H9 (cell line): ENCODE measurements around the gene CST6. TPM values are rescaled to one million over a fixed set of nuclear protein-coding genes. Genes with fewer than 3 reads are reported as not detected.

Source experiments
- DNase-seq: peaks from one replicate; pipeline ENCODE4 v3.0.0-alpha.2; 2017
- H2AFZ ChIP-seq: one replicate; pipeline ENCODE4 v1.6.1; 2013; ENCODE audit warnings: mild to moderate bottlenecking, low read length, control low read depth, moderate library complexity
- H2AK5ac ChIP-seq: 2 replicates; pipeline ENCODE4 v1.6.1; 2013; ENCODE audit warnings: low read length, control low read depth, mixed read lengths; ENCODE audit not compliant: insufficient read length
- H2BK120ac ChIP-seq: one replicate; pipeline ENCODE4 v1.6.1; 2013; ENCODE audit warnings: low read depth, mild to moderate bottlenecking, low read length, control low read depth, inconsistent platforms; ENCODE audit not compliant: poor library complexity, severe bottlenecking
- H2BK12ac ChIP-seq: 2 replicates; pipeline ENCODE4 v1.6.1; 2013; ENCODE audit warnings: low read length, control low read depth, mixed read lengths, low read depth; ENCODE audit not compliant: insufficient read length
- H2BK15ac ChIP-seq: 2 replicates; pipeline ENCODE4 v1.6.1; 2013; ENCODE audit warnings: low read depth, low read length, control low read depth
- H2BK20ac ChIP-seq: one replicate; pipeline ENCODE4 v1.6.1; 2013; ENCODE audit warnings: low read depth, mild to moderate bottlenecking, low read length, control low read depth, inconsistent platforms; ENCODE audit not compliant: poor library complexity, severe bottlenecking
- H2BK5ac ChIP-seq: 2 replicates; pipeline ENCODE4 v1.6.1; 2013; ENCODE audit warnings: low read length, control low read depth, mixed read lengths; ENCODE audit not compliant: insufficient read length
- H3K14ac ChIP-seq: 2 replicates; pipeline ENCODE4 v1.6.1; 2013; ENCODE audit warnings: low read length, control low read depth; ENCODE audit not compliant: insufficient read depth
- H3K18ac ChIP-seq: 2 replicates; pipeline ENCODE4 v1.6.1; 2013; ENCODE audit warnings: low read depth, mild to moderate bottlenecking, mixed read lengths, low read length, control low read depth; ENCODE audit not compliant: insufficient read length
- H3K23ac ChIP-seq: 2 replicates; pipeline ENCODE4 v1.6.1; 2013; ENCODE audit warnings: low read length, control low read depth, mixed read lengths, low read depth; ENCODE audit not compliant: insufficient read length
- H3K23me2 ChIP-seq: 2 replicates; pipeline ENCODE4 v1.6.1; 2013; ENCODE audit warnings: low read depth, mild to moderate bottlenecking, mixed read lengths, low read length, control low read depth; ENCODE audit not compliant: insufficient read length, poor library complexity, severe bottlenecking
- H3K27ac ChIP-seq: 2 replicates; pipeline ENCODE4 v1.5.1; 2013; ENCODE audit warnings: low read length, control low read depth, mixed read lengths, low read depth; ENCODE audit not compliant: insufficient read length
- H3K27me3 ChIP-seq: 2 replicates; pipeline ENCODE4 v1.6.1; 2013; ENCODE audit warnings: low read length, control low read depth, inconsistent platforms; ENCODE audit not compliant: insufficient read depth
- H3K4ac ChIP-seq: 2 replicates; pipeline ENCODE4 v1.6.1; 2013; ENCODE audit warnings: low read depth, mild to moderate bottlenecking, control low read depth, inconsistent platforms, low read length, moderate library complexity
- H3K4me1 ChIP-seq: 2 replicates; pipeline ENCODE4 v1.6.1; 2013; ENCODE audit warnings: low read length, control low read depth, inconsistent platforms; ENCODE audit not compliant: insufficient read depth
- H3K4me2 ChIP-seq: 2 replicates; pipeline ENCODE4 v1.6.1; 2013; ENCODE audit warnings: low read length, control low read depth, mixed read lengths; ENCODE audit not compliant: insufficient read length, insufficient read depth
- H3K56ac ChIP-seq: 2 replicates; pipeline ENCODE4 v1.6.1; 2013; ENCODE audit warnings: low read depth, mild to moderate bottlenecking, mixed read lengths, low read length, control low read depth; ENCODE audit not compliant: insufficient read length
- H3K79me1 ChIP-seq: 2 replicates; pipeline ENCODE4 v1.6.1; 2013; ENCODE audit warnings: low read depth, mild to moderate bottlenecking, moderate library complexity, low read length, control low read depth, inconsistent platforms; ENCODE audit not compliant: insufficient read depth, poor library complexity, severe bottlenecking
- H3K79me2 ChIP-seq: 2 replicates; pipeline ENCODE4 v1.6.1; 2013; ENCODE audit warnings: low read length, control low read depth, inconsistent platforms; ENCODE audit not compliant: insufficient read depth
- H3K9ac ChIP-seq: 2 replicates; pipeline ENCODE4 v1.6.1; 2013; ENCODE audit warnings: low read length, control low read depth, mixed read lengths; ENCODE audit not compliant: insufficient read length; ENCODE audit errors: extremely low read depth
- H3K9me3 ChIP-seq: one replicate; pipeline ENCODE4 v1.6.1; 2013; ENCODE audit warnings: low read depth, low read length, inconsistent platforms; ENCODE audit not compliant: control insufficient read depth
- H3T11ph ChIP-seq: one replicate; pipeline ENCODE4 v1.6.1; 2013; ENCODE audit warnings: mild to moderate bottlenecking, low read length, control low read depth, inconsistent platforms
- H4K20me1 ChIP-seq: one replicate; pipeline ENCODE4 v1.6.1; 2013; ENCODE audit not compliant: control insufficient read depth, insufficient read length, insufficient read depth
- H4K5ac ChIP-seq: 2 replicates; pipeline ENCODE4 v1.6.1; 2013; ENCODE audit warnings: low read depth, mild to moderate bottlenecking, mixed read lengths, low read length, control low read depth; ENCODE audit not compliant: insufficient read length
- H4K8ac ChIP-seq: replicated peaks from 2 replicates; pipeline ENCODE4 v1.6.1; 2013; ENCODE audit warnings: low read length, control low read depth, mixed read lengths, low read depth; ENCODE audit not compliant: insufficient read length
- H4K91ac ChIP-seq: 2 replicates; pipeline ENCODE4 v1.6.1; 2013; ENCODE audit warnings: low read depth, mild to moderate bottlenecking, moderate library complexity, mixed read lengths, low read length, control low read depth; ENCODE audit not compliant: insufficient read length
- H3K27ac Mint-ChIP-seq, 3 experiments: 2 replicates in 2 of 3; 3 replicates in 1 of 3; pipeline ENCODE4 v1.8.0; 2020 to 2021; ENCODE audit warnings: mixed read lengths in 3 of 3, mild to moderate bottlenecking in 1 of 3, moderate library complexity in 1 of 3
- H3K27me3 Mint-ChIP-seq: 2 replicates; pipeline ENCODE4 v1.8.0; 2021; ENCODE audit warnings: low read depth, mild to moderate bottlenecking, moderate library complexity, mixed read lengths
- H3K36me3 Mint-ChIP-seq, 3 experiments: 2 replicates in 2 of 3; 3 replicates in 1 of 3; pipeline ENCODE4 v1.8.0; 2020 to 2021; ENCODE audit warnings: low read depth in 3 of 3, mixed read lengths in 3 of 3; ENCODE audit not compliant: insufficient read depth in 1 of 3
- H3K4me1 Mint-ChIP-seq, 2 experiments: 2 replicates each; pipeline ENCODE4 v1.8.0; 2020; ENCODE audit warnings: mixed read lengths in 2 of 2
- H3K4me3 Mint-ChIP-seq, 2 experiments: 2 replicates in 1 of 2; 3 replicates in 1 of 2; pipeline ENCODE4 v1.8.0; 2020 to 2021; ENCODE audit warnings: mild to moderate bottlenecking in 2 of 2, mixed read lengths in 2 of 2, moderate library complexity in 1 of 2
- H3K9me3 Mint-ChIP-seq, 2 experiments: 2 replicates in 1 of 2; 3 replicates in 1 of 2; pipeline ENCODE4 v1.8.0; 2020; ENCODE audit warnings: mild to moderate bottlenecking in 2 of 2, mixed read lengths in 2 of 2, moderate library complexity in 1 of 2
- CTCF ChIP-seq: fragments of 200-600 bp; sonication (generic); conservative IDR thresholded peaks from 3 replicates; pipeline ENCODE4 v1.8.0; 2021; ENCODE audit warnings: antibody characterized with exemption, mild to moderate bottlenecking
- WGBS: extraction: QIAGEN DNeasy Blood & Tissue Kit; methylation state at CpG from one replicate; pipeline ENCODE4 v1.1.7; 2013; ENCODE audit warnings: missing lambda C conversion rate, low lambda C conversion rate, mixed read lengths; ENCODE audit not compliant: insufficient read length; ENCODE audit errors: extremely low coverage; 5-methylcytosine and 5-hydroxymethylcytosine counted together
- total RNA-seq: library from RNA; stranded (reverse); gene quantifications from 2 replicates; pipeline ENCODE4 v1.2.1, GENCODE V29; 2021

Gene CST6
- total RNA-seq, 1 experiment from 2014 or later, result not detected

GRCh38 chr11:66044757-66045156, 32.9 kb downstream of the CST6 start:
- Mint-ChIP-seq H3K36me3 (peaks cover 17 to 32% (median 21%) of the 10 kb centered on the region in 3 experiments; a peak in 6 of 7 replicates), H3K4me3 (peak overlapping the region in 1 of 2 experiments; percentile 38; a peak in 1 of 5 replicates), H3K27ac (no peak overlapping the region; a peak in 1 of 7 replicates), H3K9me3 (no peaks in the 10 kb centered on the region), H3K4me1 (peaks cover 23 to 30% of the 10 kb centered on the region in 2 experiments), H3K27me3 (no peaks in the 10 kb centered on the region; the same call in 1 of the 2 replicates)
- Histone ChIP-seq H4K91ac (no peak overlapping the region), H2BK5ac (no peak overlapping the region), H2AK5ac (no peak overlapping the region), H3K18ac (no peak overlapping the region), H2BK12ac (no peak overlapping the region), H3K23ac (no peak overlapping the region), H2AFZ (no peak overlapping the region), H4K20me1 (peaks cover 3% of the 10 kb centered on the region), H3T11ph (no peak overlapping the region), H3K27me3 (no peaks in the 10 kb centered on the region), H3K4me1 (0 out of 2 replicates have a peak, but pooled peaks cover 4% of the 10 kb centered on the region), H4K5ac (no peak overlapping the region), H3K23me2 (peaks cover 8% of the 10 kb centered on the region), H3K4ac (no peak overlapping the region), H2BK15ac (no peak overlapping the region), H2BK120ac (no peak overlapping the region), H3K9ac (no peak overlapping the region), H3K56ac (no peak overlapping the region), H3K79me1 (no peaks in the 10 kb centered on the region), H3K9me3 (no peaks in the 10 kb centered on the region), H2BK20ac (no peak overlapping the region), H3K14ac (no peak overlapping the region), H3K27ac (no peak overlapping the region), H3K79me2 (no peaks in the 10 kb centered on the region), H3K4me2 (no peak overlapping the region), H4K8ac (no peak overlapping the region)
- no CpG with 5 or more reads among the region's 6 CpGs for WGBS
- no peak for DNase-seq
- no peak for TF ChIP-seq CTCF
